Measurements from ENCODE around the gene AQP12A. TPM values are rescaled to one million over a fixed set of nuclear protein-coding genes. Genes with fewer than 3 reads are reported as not detected.

Gene AQP12A
- total RNA-seq, 4 donors from 2014 or later, result not detected

- Histone ChIP-seq H3K27ac (no peak overlapping the region), H3K4me1 (no peaks in the 10 kb centered on the region), H3K9me3 (no peaks in the 10 kb centered on the region), H3K4me3 (no peak overlapping the region), H3K27me3 (peaks cover 0 to 54% (median 0%) of the 10 kb centered on the region in 4 donors), H3K36me3 (no peaks in the 10 kb centered on the region)
- WGBS, 2 donors, result 93 to 100% methylated on average over 1 to 6 of the region's 9 CpGs
- intact Hi-C loops (cut with DNase I), result no loop called here
- no peak for DNase-seq
- no peak for TF ChIP-seq CTCF (IDR thresholded peaks at IDR 0.05)
- no peak for TF ChIP-seq POLR2A (IDR thresholded peaks at IDR 0.05)
Measured at GRCh38 chr2:240712121-240712520, 20.5 kb downstream of the AQP12A start.

- Histone ChIP-seq H3K9me3 (no peaks in the 10 kb centered on the region), H3K27ac (no peak overlapping the region), H3K4me1 (no peaks in the 10 kb centered on the region), H3K36me3 (no peaks in the 10 kb centered on the region), H3K4me3 (no peak overlapping the region), H3K27me3 (peaks cover 0 to 54% (median 0%) of the 10 kb centered on the region in 4 donors)
- intact Hi-C loops (cut with DNase I), result no loop called here
- TF ChIP-seq CTCF (IDR thresholded peaks at IDR 0.05) (no peak), POLR2A (IDR thresholded peaks at IDR 0.05) (no peak)
- WGBS, 2 donors, result 75 to 84% methylated on average over 14 to 16 of the region's 25 CpGs
- no peak for DNase-seq
Measured at GRCh38 chr2:240713071-240713927, 21.6 kb downstream of the AQP12A start.

- no peaks in the 10 kb centered on the region for H3K36me3 ChIP-seq
- TF ChIP-seq CTCF (IDR thresholded peaks at IDR 0.05) (no peak), POLR2A (IDR thresholded peaks at IDR 0.05) (no peak)
- intact Hi-C loops (cut with DNase I), result no loop called here
- 68 to 77% methylated on average over 6 to 14 of the region's 26 CpGs for WGBS, 2 donors
- no peak overlapping the region for H3K27ac ChIP-seq
- H3K27me3 ChIP-seq, result peaks cover 0 to 51% (median 0%) of the 10 kb centered on the region in 4 donors
- H3K4me1 ChIP-seq, result no peaks in the 10 kb centered on the region
- DNase-seq, result no peak
- H3K9me3 ChIP-seq, result no peaks in the 10 kb centered on the region
- H3K4me3 ChIP-seq, result no peak overlapping the region
Measured at GRCh38 chr2:240713928-240714746, 22.5 kb downstream of the AQP12A start.

- Histone ChIP-seq H3K4me3 (no peak overlapping the region), H3K9me3 (no peaks in the 10 kb centered on the region), H3K27me3 (peaks cover 0 to 49% (median 0%) of the 10 kb centered on the region in 4 donors), H3K4me1 (no peaks in the 10 kb centered on the region), H3K36me3 (no peaks in the 10 kb centered on the region), H3K27ac (no peak overlapping the region)
- TF ChIP-seq CTCF (IDR thresholded peaks at IDR 0.05), result no peak
- no peak for TF ChIP-seq POLR2A (IDR thresholded peaks at IDR 0.05)
- no peak for DNase-seq
- 10% methylated on average over 5 of the region's 23 CpGs; no CpG with 5 or more reads in 1 of the 2 donors for WGBS, 2 donors
- intact Hi-C loops (cut with DNase I), result no loop called here
Measured at GRCh38 chr2:240714747-240715725, 23.4 kb downstream of the AQP12A start.
